DOHH2 (cell line): ENCODE results near the gene BAZ2B.

Source experiments
- EZH2phosphoT487 ChIP-seq: fragments of 200-600 bp; sonication (generic); IDR thresholded peaks from 2 replicates; pipeline ENCODE4 v1.6.1; 2017; ENCODE audit warnings: borderline replicate concordance, mild to moderate bottlenecking, antibody characterized with exemption, low read length, moderate library complexity, mixed read lengths
- TF ChIP-seq, protein P1 (sequence below): fragments of 200-600 bp; sonication (generic); IDR thresholded peaks from one replicate; pipeline ENCODE4 v1.5.1; 2014; ENCODE audit warnings: antibody characterized with exemption, mild to moderate bottlenecking, low read depth, low read length; ENCODE audit not compliant: poor library complexity, severe bottlenecking

DNA sequence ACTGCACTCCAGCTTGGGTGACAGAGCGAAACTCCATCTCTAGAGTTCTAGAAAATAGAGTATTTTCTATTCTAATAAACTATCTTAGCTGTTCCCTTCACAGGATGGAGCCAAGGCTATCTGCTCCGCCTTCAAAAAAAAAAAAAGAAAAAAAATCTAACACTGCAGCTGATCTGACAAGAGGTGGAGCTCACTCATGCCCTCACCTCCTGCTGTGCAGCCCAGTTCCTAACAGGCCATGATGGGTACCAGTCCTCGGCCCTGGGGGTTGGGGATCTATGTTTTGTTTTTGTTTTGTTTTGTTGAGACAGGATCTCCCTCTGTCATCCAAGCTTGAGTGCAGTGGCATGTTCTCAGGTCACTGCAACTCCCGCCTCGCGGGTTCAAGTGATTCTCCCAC, 332.8 kb downstream of the BAZ2B start:
- TF ChIP-seq, protein P1, sequence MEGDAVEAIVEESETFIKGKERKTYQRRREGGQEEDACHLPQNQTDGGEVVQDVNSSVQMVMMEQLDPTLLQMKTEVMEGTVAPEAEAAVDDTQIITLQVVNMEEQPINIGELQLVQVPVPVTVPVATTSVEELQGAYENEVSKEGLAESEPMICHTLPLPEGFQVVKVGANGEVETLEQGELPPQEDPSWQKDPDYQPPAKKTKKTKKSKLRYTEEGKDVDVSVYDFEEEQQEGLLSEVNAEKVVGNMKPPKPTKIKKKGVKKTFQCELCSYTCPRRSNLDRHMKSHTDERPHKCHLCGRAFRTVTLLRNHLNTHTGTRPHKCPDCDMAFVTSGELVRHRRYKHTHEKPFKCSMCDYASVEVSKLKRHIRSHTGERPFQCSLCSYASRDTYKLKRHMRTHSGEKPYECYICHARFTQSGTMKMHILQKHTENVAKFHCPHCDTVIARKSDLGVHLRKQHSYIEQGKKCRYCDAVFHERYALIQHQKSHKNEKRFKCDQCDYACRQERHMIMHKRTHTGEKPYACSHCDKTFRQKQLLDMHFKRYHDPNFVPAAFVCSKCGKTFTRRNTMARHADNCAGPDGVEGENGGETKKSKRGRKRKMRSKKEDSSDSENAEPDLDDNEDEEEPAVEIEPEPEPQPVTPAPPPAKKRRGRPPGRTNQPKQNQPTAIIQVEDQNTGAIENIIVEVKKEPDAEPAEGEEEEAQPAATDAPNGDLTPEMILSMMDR, result no peak
- TF ChIP-seq EZH2phosphoT487, result no peak
